ENCODE measurements around the gene SV2C.
"Not testable (repeated sequence)": the region's sequence is repeated elsewhere in the genome, so short reads cannot be mapped to it uniquely, and the experiment has no call there.

SV2C gene

GRCh38 chr5:76234665-76235064, 151.5 kb downstream of the SV2C start:
- Histone ChIP-seq H4K20me1 (ENCODE audit: insufficient read depth, low read length) (no peaks in the 10 kb centered on the region), H3K9ac (ENCODE audit: low read length) (no peak overlapping the region), H3K4me1 (ENCODE audit: low read length) (no peaks in the 10 kb centered on the region), H3K27me3 (replicated peaks; ENCODE audit: insufficient read depth, low read length) (no peaks in the 10 kb centered on the region), H3K9me2 (replicated peaks; ENCODE audit: insufficient read depth, low read length) (no peaks in the 10 kb centered on the region), H3F3A (ENCODE audit: insufficient read depth, low read length) (no peaks in the 10 kb centered on the region), H3K4me3 (ENCODE audit: low read length) (no peak overlapping the region), H3K79me2 (ENCODE audit: low read length) (no peaks in the 10 kb centered on the region), H3K36me3 (replicated peaks; ENCODE audit: insufficient read depth, low read length) (no peaks in the 10 kb centered on the region), H3K27ac (ENCODE audit: low read length) (no peak overlapping the region), H3K4me2 (ENCODE audit: low read depth, low read length) (no peak overlapping the region), H2AFZ (ENCODE audit: low read length) (no peak overlapping the region), H3K9me3 (replicated peaks; ENCODE audit: insufficient read depth, low read length) (no peaks in the 10 kb centered on the region)
- TF ChIP-seq EZH2phosphoT487 (IDR thresholded peaks at IDR 0.05; ENCODE audit: low read length) (no peak), EZH2 (optimal IDR thresholded peaks at IDR 0.05; ENCODE audit: low read depth, low read length) (no peak)
- TF ChIP-seq, protein P1, sequence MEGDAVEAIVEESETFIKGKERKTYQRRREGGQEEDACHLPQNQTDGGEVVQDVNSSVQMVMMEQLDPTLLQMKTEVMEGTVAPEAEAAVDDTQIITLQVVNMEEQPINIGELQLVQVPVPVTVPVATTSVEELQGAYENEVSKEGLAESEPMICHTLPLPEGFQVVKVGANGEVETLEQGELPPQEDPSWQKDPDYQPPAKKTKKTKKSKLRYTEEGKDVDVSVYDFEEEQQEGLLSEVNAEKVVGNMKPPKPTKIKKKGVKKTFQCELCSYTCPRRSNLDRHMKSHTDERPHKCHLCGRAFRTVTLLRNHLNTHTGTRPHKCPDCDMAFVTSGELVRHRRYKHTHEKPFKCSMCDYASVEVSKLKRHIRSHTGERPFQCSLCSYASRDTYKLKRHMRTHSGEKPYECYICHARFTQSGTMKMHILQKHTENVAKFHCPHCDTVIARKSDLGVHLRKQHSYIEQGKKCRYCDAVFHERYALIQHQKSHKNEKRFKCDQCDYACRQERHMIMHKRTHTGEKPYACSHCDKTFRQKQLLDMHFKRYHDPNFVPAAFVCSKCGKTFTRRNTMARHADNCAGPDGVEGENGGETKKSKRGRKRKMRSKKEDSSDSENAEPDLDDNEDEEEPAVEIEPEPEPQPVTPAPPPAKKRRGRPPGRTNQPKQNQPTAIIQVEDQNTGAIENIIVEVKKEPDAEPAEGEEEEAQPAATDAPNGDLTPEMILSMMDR (IDR thresholded peaks at IDR 0.05; ENCODE audit: low read length): no peak
- no peak for DNase-seq

DNA sequence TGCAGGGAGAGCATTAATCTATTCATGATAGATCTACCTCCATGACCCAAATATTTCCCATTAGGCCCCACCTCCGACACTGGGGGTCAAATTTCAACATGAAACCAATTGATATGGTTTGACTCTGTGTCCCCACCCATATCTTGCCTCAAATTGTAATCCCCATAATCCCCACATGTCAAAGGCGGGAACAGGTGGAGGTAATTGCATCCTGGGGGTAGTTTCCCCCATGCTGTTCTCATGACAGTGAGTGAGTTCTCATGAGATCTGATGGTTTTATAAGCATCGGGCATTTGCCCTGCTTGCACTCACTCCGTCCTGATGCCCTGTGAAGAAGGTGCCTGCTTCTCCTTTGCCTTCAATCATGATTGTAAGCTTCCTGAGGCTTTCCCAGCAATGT, 153.5 kb downstream of the SV2C start:
- Histone ChIP-seq H4K20me1 (ENCODE audit: insufficient read depth, low read length) (no peaks in the 10 kb centered on the region), H3K4me3 (ENCODE audit: low read length) (no peak overlapping the region), H3F3A (ENCODE audit: insufficient read depth, low read length) (no peaks in the 10 kb centered on the region), H2AFZ (ENCODE audit: low read length) (no peak overlapping the region), H3K9me2 (replicated peaks; ENCODE audit: insufficient read depth, low read length) (no peaks in the 10 kb centered on the region), H3K27me3 (replicated peaks; ENCODE audit: insufficient read depth, low read length) (no peaks in the 10 kb centered on the region), H3K27ac (ENCODE audit: low read length) (no peak overlapping the region), H3K9ac (ENCODE audit: low read length) (no peak overlapping the region), H3K4me1 (ENCODE audit: low read length) (no peaks in the 10 kb centered on the region), H3K36me3 (replicated peaks; ENCODE audit: insufficient read depth, low read length) (no peaks in the 10 kb centered on the region), H3K4me2 (ENCODE audit: low read depth, low read length) (no peak overlapping the region), H3K9me3 (replicated peaks; ENCODE audit: insufficient read depth, low read length) (no peaks in the 10 kb centered on the region), H3K79me2 (ENCODE audit: low read length) (no peaks in the 10 kb centered on the region)
- DNase-seq: no peak
- TF ChIP-seq EZH2phosphoT487 (IDR thresholded peaks at IDR 0.05; ENCODE audit: low read length) (no peak), EZH2 (optimal IDR thresholded peaks at IDR 0.05; ENCODE audit: low read depth, low read length) (no peak)
- TF ChIP-seq, protein P1 (IDR thresholded peaks at IDR 0.05; ENCODE audit: low read length): no peak

DNA sequence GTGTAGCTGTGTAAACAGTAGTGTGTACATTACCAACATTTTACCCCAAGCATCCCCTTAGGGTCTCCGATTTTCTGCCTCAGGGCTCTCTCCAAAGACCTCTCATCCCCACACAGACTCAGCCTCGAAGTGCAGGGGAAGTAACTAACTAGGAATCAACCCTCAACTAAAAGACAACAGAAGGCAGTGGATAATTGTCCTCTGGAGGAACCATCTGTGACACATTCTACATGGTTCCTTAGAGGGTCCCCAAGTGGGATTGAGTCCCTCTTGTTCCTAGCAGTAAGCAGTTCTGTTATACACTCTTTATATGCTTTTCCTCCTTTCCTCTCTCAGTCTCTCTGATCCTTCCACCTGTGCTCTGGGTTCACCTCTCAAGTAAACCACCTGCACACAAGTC, 157.2 kb downstream of the SV2C start:
- no peaks in the 10 kb centered on the region for H3F3A ChIP-seq (ENCODE audit: insufficient read depth, low read length)
- no peaks in the 10 kb centered on the region for H3K4me1 ChIP-seq (ENCODE audit: low read length)
- TF ChIP-seq, protein P1 (IDR thresholded peaks at IDR 0.05; ENCODE audit: low read length): no peak
- no peak for TF ChIP-seq EZH2 (optimal IDR thresholded peaks at IDR 0.05; ENCODE audit: low read depth, low read length)
- TF ChIP-seq EZH2phosphoT487 (IDR thresholded peaks at IDR 0.05; ENCODE audit: low read length): no peak
- H3K4me3 ChIP-seq (ENCODE audit: low read length): no peak overlapping the region
- no peaks in the 10 kb centered on the region for H3K36me3 ChIP-seq (replicated peaks; ENCODE audit: insufficient read depth, low read length)
- no peaks in the 10 kb centered on the region for H3K9me3 ChIP-seq (replicated peaks; ENCODE audit: insufficient read depth, low read length)
- no peak overlapping the region for H3K27ac ChIP-seq (ENCODE audit: low read length)
- no peak for DNase-seq
- no peak overlapping the region for H2AFZ ChIP-seq (ENCODE audit: low read length)
- no peak overlapping the region for H3K4me2 ChIP-seq (ENCODE audit: low read depth, low read length)
- H4K20me1 ChIP-seq (ENCODE audit: insufficient read depth, low read length): no peaks in the 10 kb centered on the region
- no peaks in the 10 kb centered on the region for H3K9me2 ChIP-seq (replicated peaks; ENCODE audit: insufficient read depth, low read length)
- H3K27me3 ChIP-seq (replicated peaks; ENCODE audit: insufficient read depth, low read length): no peaks in the 10 kb centered on the region
- no peaks in the 10 kb centered on the region for H3K79me2 ChIP-seq (ENCODE audit: low read length)
- H3K9ac ChIP-seq (ENCODE audit: low read length): no peak overlapping the region

GRCh38 chr5:76242155-76242554, 159.0 kb downstream of the SV2C start:
- H3K9me2 ChIP-seq (replicated peaks; ENCODE audit: insufficient read depth, low read length); H3K4me2 ChIP-seq (ENCODE audit: low read depth, low read length); H3K9me3 ChIP-seq (replicated peaks; ENCODE audit: insufficient read depth, low read length); H2AFZ ChIP-seq (ENCODE audit: low read length); H3K9ac ChIP-seq (ENCODE audit: low read length); H3K79me2 ChIP-seq (ENCODE audit: low read length); H3K27me3 ChIP-seq (replicated peaks; ENCODE audit: insufficient read depth, low read length); H3K4me3 ChIP-seq (ENCODE audit: low read length); H3K4me1 ChIP-seq (ENCODE audit: low read length); H3K27ac ChIP-seq (ENCODE audit: low read length); DNase-seq; H4K20me1 ChIP-seq (ENCODE audit: insufficient read depth, low read length); H3K36me3 ChIP-seq (replicated peaks; ENCODE audit: insufficient read depth, low read length); H3F3A ChIP-seq (ENCODE audit: insufficient read depth, low read length): not testable (repeated sequence)
